Activated CD4-positive, alpha-beta T cell treated with anti-CD3 and anti-CD28 coated beads, Interleukin-2, amount 10 ng/mL, durations not matched to agents 24 days and 14 days (primary cell): ENCODE results near the gene HIP1R. TPM values are rescaled to one million over a fixed set of nuclear protein-coding genes. Genes with fewer than 3 reads are reported as not detected.
"Not testable (repeated sequence)": the region's sequence is repeated elsewhere in the genome, so short reads cannot be mapped to it uniquely, and the experiment has no call there.

Experiments used
- DNase-seq: peaks from one replicate; pipeline ENCODE4 v3.0.0; 2022
- H3K27ac Mint-ChIP-seq: one replicate; pipeline ENCODE4 v1.8.0; 2022; ENCODE audit warnings: mild to moderate bottlenecking, mixed read lengths
- H3K27me3 Mint-ChIP-seq: one replicate; pipeline ENCODE4 v1.8.0; 2022; ENCODE audit warnings: mixed read lengths
- H3K36me3 Mint-ChIP-seq: one replicate; pipeline ENCODE4 v1.8.0; 2022; ENCODE audit warnings: low read depth, mild to moderate bottlenecking, mixed read lengths
- H3K4me1 Mint-ChIP-seq: one replicate; pipeline ENCODE4 v1.8.0; 2021; ENCODE audit warnings: mixed read lengths
- H3K4me3 Mint-ChIP-seq: one replicate; pipeline ENCODE4 v1.8.0; 2022; ENCODE audit warnings: mild to moderate bottlenecking, moderate library complexity, mixed read lengths
- H3K9me3 Mint-ChIP-seq: one replicate; pipeline ENCODE4 v1.8.0; 2021; ENCODE audit warnings: mixed read lengths
- intact Hi-C: fragments of 100-400 bp; cut with micrococcal nuclease; formaldehyde crosslinking; loops from one replicate; pipeline ENCODE4 v1.15.1; 2023
- total RNA-seq: library from RNA; stranded (reverse); gene quantifications from 2 replicates; pipeline ENCODE4 v1.2.3, GENCODE V29; 2022

The HIP1R gene, protein sequence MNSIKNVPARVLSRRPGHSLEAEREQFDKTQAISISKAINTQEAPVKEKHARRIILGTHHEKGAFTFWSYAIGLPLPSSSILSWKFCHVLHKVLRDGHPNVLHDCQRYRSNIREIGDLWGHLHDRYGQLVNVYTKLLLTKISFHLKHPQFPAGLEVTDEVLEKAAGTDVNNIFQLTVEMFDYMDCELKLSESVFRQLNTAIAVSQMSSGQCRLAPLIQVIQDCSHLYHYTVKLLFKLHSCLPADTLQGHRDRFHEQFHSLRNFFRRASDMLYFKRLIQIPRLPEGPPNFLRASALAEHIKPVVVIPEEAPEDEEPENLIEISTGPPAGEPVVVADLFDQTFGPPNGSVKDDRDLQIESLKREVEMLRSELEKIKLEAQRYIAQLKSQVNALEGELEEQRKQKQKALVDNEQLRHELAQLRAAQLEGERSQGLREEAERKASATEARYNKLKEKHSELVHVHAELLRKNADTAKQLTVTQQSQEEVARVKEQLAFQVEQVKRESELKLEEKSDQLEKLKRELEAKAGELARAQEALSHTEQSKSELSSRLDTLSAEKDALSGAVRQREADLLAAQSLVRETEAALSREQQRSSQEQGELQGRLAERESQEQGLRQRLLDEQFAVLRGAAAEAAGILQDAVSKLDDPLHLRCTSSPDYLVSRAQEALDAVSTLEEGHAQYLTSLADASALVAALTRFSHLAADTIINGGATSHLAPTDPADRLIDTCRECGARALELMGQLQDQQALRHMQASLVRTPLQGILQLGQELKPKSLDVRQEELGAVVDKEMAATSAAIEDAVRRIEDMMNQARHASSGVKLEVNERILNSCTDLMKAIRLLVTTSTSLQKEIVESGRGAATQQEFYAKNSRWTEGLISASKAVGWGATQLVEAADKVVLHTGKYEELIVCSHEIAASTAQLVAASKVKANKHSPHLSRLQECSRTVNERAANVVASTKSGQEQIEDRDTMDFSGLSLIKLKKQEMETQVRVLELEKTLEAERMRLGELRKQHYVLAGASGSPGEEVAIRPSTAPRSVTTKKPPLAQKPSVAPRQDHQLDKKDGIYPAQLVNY
- total RNA-seq: 23.8 and 25.8 TPM in 2 replicates

DNA sequence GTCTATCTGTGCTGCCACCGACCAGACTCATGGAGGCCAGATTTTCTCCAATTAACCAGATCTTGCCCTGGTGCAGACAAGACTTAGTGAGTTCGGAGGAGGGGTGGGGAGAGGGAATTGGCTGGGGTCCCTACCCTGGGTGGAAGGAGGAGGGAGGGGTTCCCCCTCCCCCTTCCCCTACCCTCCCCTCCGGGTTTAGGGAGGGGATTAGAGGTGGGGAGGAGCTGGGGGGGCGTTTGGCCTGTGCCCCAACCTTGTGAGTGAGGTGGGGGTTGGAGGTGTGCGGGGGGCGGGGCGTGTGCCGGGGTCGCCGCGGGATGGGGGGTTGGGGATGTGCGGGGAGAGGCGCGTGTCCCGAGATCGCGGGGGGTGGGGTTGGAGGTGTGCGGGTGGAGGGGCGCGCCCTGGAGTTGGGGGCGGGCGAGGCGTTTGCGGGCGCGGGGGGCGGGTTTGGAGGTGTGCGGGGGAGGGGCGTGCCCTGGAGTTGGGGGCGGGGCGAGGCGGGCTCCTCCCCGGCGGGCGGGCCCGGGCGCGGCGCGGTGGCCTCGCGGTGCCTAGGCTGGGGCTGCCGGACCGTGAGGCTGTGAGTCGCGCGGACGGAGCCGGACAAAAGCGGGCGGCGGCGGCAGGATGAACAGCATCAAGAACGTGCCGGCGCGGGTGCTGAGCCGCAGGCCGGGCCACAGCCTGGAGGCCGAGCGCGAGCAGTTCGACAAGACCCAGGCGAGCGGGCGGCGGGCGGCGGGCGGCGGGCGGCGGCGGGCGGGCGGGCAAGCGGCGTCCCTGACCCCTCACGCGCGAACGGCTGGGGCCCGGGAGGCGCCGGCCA is at the start of gene HIP1R:
HIP1R (plus strand) TSS at position 537 of the 829 bp plus-strand sequence; CDS start at position 631, 94 bp downstream.
- Mint-ChIP-seq H3K9me3 (no peaks in the 10 kb centered on the region), H3K4me1 (peaks cover 27% of the 10 kb centered on the region), H3K36me3 (peaks cover 9% of the 10 kb centered on the region), H3K4me3 (peak within 1 kb of the TSS; percentile 89), H3K27me3 (peaks cover 18% of the 10 kb centered on the region), H3K27ac (peak within 1 kb of the TSS; percentile 86)
- peak; percentile 88 for DNase-seq
- intact Hi-C loops: no loop called here

DNA sequence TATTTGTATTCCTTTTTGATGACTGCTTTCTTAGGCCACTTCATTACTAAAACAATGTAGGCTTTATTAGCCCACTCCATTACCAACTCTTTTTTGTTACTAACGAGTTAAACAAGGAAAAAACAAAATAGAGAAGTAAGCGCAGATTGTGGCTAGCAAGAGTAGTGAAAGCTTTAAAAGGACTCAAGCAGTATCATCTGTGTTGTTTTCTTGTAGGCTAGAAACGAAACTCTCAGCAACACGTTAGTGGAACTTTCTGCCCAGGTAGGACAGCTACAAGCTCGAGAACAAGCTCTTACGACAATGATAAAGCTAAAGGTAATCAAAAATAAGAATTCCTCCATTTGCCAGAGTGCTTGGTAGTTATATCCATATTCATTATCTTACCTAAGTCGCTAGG is 49.8 kb upstream of the HIP1R start:
- Mint-ChIP-seq H3K4me1 (no peaks in the 10 kb centered on the region), H3K9me3 (no peaks in the 10 kb centered on the region), H3K36me3 (no peaks in the 10 kb centered on the region), H3K4me3 (no peak overlapping the region), H3K27ac (no peak overlapping the region), H3K27me3 (no peaks in the 10 kb centered on the region)
- intact Hi-C loops: no loop called here
- no peak for DNase-seq

DNA sequence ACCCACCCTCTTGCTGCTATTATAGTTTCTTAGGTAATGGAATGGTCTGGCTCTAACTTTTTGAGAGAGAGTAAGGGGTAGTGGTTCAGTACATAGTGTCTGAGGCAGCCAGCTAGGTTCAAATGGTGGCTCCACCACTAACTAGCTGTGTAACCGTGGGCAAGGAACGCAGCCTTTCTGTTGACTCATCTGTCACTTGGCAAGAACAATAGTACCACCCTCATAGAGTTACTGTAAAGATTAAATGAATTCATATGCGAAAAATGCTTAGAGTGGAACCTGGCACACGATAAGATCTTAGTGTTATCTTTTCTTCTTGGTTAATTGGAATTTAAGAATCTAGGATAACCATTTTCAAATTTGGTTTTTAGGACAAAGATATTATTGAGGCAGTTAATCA is 46.9 kb upstream of the HIP1R start:
- H3K36me3 Mint-ChIP-seq: no peaks in the 10 kb centered on the region
- H3K27me3 Mint-ChIP-seq: no peaks in the 10 kb centered on the region
- H3K4me3 Mint-ChIP-seq: no peak overlapping the region
- H3K4me1 Mint-ChIP-seq: no peaks in the 10 kb centered on the region
- H3K27ac Mint-ChIP-seq: no peak overlapping the region
- intact Hi-C loops: no loop called here
- no peak for DNase-seq
- no peaks in the 10 kb centered on the region for H3K9me3 Mint-ChIP-seq

DNA sequence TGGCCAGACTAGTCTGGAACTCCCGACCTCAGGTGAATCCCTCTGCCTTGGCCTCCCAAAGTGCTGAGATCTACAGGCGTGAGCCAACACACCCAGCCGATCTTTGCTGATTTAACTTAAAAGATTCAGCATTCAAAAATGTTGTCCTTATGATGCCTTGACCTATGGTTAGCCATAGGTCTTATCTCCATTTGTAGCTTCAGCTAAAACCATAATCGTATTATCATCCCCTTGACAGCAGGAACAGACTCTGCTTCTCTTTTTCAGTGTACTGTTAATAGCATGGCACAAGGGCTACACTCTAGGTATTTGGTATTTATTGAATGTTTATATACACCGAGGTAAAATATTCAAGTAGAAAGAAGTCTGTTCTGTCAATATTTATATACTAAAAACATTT is 45.6 kb upstream of the HIP1R start:
- Mint-ChIP-seq H3K4me3 (no peak overlapping the region), H3K27ac (no peak overlapping the region), H3K4me1 (no peaks in the 10 kb centered on the region), H3K36me3 (no peaks in the 10 kb centered on the region), H3K9me3 (no peaks in the 10 kb centered on the region), H3K27me3 (no peaks in the 10 kb centered on the region)
- intact Hi-C loops: no loop called here
- DNase-seq: no peak

DNA sequence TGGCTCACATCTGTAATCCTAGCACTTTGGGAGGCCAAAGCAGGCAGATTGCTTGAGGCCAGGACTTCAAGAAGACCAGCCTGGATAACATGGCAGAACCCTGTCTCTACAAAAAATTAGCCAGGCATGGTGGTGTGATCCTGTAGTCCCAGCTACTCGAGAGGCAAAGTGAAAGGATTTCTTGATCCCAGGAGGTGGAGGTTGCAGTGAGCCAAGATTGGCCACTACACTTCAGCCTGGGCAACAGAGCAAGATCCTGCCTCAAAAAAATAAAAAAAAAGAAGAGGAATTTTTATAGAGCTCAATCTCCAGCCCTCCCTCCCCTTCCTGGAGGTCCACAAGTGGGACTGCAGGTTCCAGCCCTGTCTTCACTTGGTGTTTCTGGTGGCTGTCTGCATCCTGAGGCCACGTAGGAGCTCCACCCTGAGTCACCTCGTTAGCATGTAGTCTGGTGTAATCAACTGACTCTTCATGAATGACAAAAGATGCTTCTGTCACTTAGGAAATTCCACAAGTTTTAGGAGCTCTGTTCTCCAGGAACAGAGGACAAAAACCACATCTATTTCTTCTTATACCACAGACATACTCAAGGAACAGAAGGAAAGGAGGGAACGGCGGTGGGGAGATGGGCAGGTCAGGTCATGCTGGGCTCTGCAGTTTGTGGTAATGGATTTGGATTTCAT is 44.7 kb upstream of the HIP1R start:
- Mint-ChIP-seq H3K36me3 (no peaks in the 10 kb centered on the region), H3K9me3 (no peaks in the 10 kb centered on the region), H3K27me3 (no peaks in the 10 kb centered on the region), H3K27ac (no peak overlapping the region), H3K4me3 (no peak overlapping the region), H3K4me1 (no peaks in the 10 kb centered on the region)
- intact Hi-C loops: no loop called here
- DNase-seq: no peak

DNA sequence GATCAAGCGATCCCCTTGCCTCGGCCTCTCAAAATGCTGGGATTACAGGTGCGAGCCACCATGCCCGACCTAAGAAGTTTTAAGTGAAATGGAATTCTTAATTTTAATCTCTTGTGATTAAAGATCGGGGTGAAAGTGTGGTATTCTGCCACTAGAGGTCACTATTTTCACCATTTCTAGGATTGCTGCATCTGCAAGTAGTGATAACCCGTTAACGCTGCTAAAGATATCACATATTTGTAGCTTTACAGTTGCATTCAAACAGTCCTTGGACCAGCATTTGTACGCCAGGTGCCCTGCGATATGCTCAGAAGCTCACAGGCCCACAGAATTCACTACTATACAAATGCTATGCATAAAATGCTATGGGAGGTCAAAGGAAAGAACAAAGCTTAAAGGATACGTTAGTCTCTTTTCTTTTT is 41.6 kb upstream of the HIP1R start:
- Mint-ChIP-seq H3K36me3 (no peaks in the 10 kb centered on the region), H3K27me3 (no peaks in the 10 kb centered on the region), H3K27ac (no peak overlapping the region), H3K4me3 (no peak overlapping the region), H3K9me3 (no peaks in the 10 kb centered on the region), H3K4me1 (no peaks in the 10 kb centered on the region)
- DNase-seq: peak; percentile 72
- intact Hi-C loops: loop anchor here (1.0 kb wide), 1 partner anchor 159 kb away; no protein-coding TSS in a partner anchor

DNA sequence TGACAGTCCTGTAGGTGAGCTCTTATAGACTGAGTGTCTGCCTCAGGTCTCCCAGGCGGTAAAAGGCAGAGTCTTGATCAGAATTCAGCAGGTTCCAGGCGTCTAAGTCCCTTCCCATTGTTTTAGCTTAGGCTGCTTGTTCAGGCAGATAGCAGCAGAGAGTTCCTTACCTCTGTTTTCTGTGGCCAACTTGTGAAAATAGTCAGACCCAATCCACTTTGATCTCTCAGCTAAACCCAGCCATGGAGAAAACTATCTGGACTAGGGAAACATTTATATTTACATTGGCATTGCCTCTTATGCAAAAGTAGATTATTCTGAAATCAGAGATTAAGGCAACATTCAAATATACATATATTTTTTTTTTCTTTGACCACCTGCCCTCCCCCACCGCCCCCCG is 39.5 kb upstream of the HIP1R start:
- H3K36me3 Mint-ChIP-seq: no peaks in the 10 kb centered on the region
- H3K27ac Mint-ChIP-seq: no peak overlapping the region
- H3K4me3 Mint-ChIP-seq: no peak overlapping the region
- no peaks in the 10 kb centered on the region for H3K4me1 Mint-ChIP-seq
- DNase-seq: no peak
- H3K27me3 Mint-ChIP-seq: no peaks in the 10 kb centered on the region
- H3K9me3 Mint-ChIP-seq: no peaks in the 10 kb centered on the region
- intact Hi-C loops: no loop called here

DNA sequence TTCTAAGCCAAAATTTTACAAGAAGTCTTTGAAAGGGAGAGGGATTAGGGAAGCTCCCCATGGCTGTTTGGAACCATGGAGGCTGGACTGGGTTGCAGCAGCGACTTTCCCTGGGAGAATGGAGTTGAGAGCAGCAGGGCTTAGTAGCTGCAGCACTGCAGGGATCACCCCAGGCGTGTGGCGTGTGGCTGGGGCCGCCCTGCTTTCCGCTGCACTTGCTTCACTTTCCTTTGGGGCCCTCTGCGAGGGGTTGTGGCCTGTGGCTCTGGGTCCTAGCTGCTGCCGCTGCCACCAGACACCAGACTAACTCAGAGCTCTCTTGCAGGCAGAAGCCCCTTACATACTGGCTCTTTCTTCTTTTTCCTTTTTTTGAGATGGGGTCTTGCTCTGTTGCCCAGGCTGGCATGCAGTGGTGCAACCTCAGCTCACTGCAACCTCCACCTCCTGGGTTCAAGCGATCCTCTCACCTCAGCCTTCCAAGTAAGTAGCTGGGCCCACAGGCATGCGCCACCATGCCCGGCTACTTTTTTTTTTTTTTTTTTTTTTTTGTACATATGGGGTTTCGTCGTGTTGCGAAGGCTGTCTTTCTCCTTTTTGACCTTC is 35.5 kb upstream of the HIP1R start:
- H3K36me3 Mint-ChIP-seq: no peaks in the 10 kb centered on the region
- no peaks in the 10 kb centered on the region for H3K9me3 Mint-ChIP-seq
- H3K27me3 Mint-ChIP-seq: no peaks in the 10 kb centered on the region
- no peak for DNase-seq
- H3K27ac Mint-ChIP-seq: no peak overlapping the region
- H3K4me1 Mint-ChIP-seq: no peaks in the 10 kb centered on the region
- intact Hi-C loops: no loop called here
- no peak overlapping the region for H3K4me3 Mint-ChIP-seq

DNA sequence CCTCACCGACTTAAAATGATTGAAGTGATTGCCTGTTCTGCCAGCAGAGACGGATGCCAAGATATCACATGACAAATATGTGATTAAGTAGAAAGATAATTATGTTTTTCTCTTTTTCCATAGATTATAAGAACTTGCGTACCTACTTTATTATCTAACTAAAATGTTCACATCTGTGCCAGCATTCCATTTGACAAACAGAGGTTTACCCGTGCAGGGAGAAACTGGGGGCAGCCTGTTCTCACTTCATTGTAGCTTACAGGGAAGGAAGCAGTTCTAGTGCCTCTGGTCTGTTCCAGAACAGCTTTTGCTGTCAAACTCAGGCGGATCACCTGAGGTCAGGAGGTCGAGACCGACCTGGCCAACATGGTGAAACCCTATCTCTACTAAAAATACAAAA is 31.3 kb upstream of the HIP1R start:
- no peak for DNase-seq
- Mint-ChIP-seq H3K27ac (no peak overlapping the region), H3K36me3 (no peaks in the 10 kb centered on the region), H3K9me3 (no peaks in the 10 kb centered on the region), H3K27me3 (no peaks in the 10 kb centered on the region), H3K4me3 (no peak overlapping the region), H3K4me1 (no peaks in the 10 kb centered on the region)
- intact Hi-C loops: no loop called here

DNA sequence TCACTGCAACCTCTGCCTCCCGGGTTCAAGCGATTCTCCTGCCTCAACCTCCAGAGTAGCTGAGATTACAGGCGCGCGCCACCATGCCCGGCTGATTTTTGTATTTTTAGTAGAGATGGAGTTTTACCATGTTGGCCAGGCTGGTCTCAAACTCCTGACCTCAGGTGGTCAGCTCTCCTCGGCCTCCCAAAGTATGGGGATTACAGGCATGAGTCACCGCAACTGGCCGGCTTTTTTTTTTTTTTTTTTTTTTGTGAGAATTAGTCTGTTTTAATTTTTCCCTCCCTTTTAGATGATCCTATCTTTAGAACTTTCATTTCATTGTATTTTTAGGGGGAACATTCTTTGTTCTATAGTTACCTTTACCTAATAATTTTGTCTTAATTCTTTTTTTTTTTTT is 30.3 kb upstream of the HIP1R start:
- H3K36me3 Mint-ChIP-seq, H3K4me1 Mint-ChIP-seq, H3K9me3 Mint-ChIP-seq, H3K4me3 Mint-ChIP-seq, H3K27ac Mint-ChIP-seq, DNase-seq, intact Hi-C loops, H3K27me3 Mint-ChIP-seq: not testable (repeated sequence)

DNA sequence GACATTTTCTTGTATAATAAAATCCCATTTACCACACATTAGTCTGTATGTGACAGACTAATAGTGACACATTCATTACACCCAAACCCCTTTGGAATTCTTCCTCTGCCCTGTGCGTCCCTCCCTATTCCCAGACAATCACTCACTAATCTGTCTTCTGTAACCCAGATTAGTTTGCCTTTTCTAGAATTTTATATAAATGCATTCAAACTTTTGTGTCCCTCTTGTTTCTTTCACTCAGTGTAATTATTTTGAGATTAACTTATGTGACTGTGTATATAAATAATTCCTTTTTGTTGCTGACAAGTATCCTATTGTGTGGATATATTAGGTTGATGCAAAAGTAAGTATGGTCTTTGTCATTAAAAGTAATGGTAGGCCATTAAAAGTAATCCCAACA is 27.6 kb upstream of the HIP1R start:
- no peaks in the 10 kb centered on the region for H3K9me3 Mint-ChIP-seq
- H3K4me1 Mint-ChIP-seq: no peaks in the 10 kb centered on the region
- no peak overlapping the region for H3K27ac Mint-ChIP-seq
- H3K4me3 Mint-ChIP-seq: no peak overlapping the region
- intact Hi-C loops: no loop called here
- no peaks in the 10 kb centered on the region for H3K27me3 Mint-ChIP-seq
- DNase-seq: no peak
- H3K36me3 Mint-ChIP-seq: no peaks in the 10 kb centered on the region

DNA sequence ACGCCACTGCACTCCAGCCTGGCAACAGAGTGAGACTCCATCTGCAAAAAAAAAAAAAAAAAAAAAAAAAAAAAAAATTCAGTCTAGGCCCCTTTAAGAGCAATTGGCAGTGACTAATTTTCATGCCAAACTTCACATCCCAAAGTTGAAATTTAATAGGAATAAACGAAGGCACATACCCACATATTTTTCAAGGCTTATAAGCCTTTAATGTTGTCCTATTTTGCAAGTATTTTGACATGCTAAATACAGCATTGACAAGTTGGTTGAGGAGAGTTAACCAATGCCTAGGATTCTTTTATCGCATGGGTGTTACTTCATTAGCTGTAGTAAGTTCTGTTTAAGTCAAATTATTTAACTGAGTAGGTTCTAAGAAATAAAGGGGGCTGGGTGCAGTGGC is 23.5 kb upstream of the HIP1R start:
- Mint-ChIP-seq H3K36me3 (no peaks in the 10 kb centered on the region), H3K9me3 (no peaks in the 10 kb centered on the region), H3K27ac (no peak overlapping the region), H3K4me1 (no peaks in the 10 kb centered on the region), H3K27me3 (no peaks in the 10 kb centered on the region), H3K4me3 (no peak overlapping the region)
- no peak for DNase-seq
- intact Hi-C loops: no loop called here

DNA sequence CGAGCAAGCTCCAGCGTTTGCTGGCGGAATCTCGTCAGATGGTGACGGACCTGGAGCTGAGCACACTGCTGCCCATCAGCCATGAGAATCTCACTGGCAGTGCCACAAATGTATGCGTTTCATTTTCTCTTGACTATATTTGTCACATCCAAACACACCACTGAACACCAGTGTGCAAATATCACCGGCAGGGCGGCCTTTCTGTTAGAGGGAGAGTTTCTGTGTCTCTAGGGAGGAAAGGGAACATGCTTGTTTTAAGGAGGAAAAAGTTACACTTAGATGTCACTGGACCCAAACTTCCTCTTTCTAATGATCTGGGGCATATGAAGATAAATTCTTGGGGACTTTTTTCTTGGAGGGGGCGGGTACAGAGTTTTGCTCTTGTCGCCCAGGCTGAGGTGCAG is 21.9 kb upstream of the HIP1R start:
- Mint-ChIP-seq H3K4me1 (no peaks in the 10 kb centered on the region), H3K9me3 (no peaks in the 10 kb centered on the region)

More for the DNA sequence above, 21.9 kb upstream of the HIP1R start:
- Mint-ChIP-seq H3K27me3 (no peaks in the 10 kb centered on the region), H3K27ac (no peak overlapping the region), H3K36me3 (no peaks in the 10 kb centered on the region), H3K4me3 (no peak overlapping the region)
- intact Hi-C loops: no loop called here
- no peak for DNase-seq
